Measurements from ENCODE around the gene RASSF7.

DNA sequence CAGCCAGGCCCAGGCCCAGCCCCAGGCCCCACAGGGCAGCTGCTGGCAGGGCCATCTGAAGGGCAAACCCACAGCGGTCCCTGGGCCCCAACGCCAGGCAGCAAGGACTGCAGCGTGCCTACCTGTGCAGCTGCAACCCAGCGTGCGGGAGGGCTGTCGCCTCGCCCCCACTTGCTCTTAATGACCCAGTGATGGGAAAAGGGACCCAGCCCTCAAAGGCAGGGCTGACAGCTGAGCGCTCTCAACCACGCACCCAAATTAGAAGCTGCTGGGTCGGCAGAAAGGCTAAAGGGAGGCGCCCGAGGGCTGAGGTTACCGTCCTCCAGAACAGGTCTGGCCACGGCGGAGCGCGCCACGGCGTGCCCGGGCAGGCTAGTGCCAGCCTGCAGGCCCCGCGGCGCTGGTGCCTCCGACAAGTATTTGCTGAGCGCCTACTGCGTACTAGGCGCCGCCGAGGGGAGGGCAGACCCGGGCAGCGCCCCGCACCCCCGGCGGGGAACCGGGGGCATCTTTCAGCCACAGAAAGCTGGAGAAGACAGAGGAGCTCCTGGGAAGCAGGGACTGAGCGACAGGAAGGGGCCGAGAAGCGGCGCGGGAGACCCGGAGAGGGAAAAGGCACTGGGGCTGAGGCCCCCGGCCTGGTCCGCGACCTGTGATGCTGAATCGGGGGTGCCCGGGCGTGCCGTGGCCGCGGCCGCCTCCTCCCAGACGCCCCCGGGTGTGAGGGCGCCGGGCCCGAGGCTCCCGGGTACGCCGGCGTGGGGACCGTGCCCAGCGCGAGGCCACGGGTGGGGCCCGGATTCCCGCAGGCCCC, 26.2 kb upstream of the RASSF7 start:
- no peak for TF ChIP-seq POLR2A (IDR thresholded peaks at IDR 0.05)
- TF ChIP-seq CTCF (IDR thresholded peaks at IDR 0.05) = no peak

Data from lower leg skin (tissue), 3 donors.